HL-60 (cell line): ENCODE data around the gene DPPA2.

Source experiments
- DNase-seq, 2 experiments: peaks; one replicate each; pipeline ENCODE4 v3.0.0-alpha.2; 2010 to 2020; ENCODE audit warnings: low read depth in 1 of 2, low spot score in 1 of 2
- H3K27ac ChIP-seq: fragments of 250-450 bp; sonication (Bioruptor Pico); replicated peaks from 2 replicates; pipeline ENCODE4 v1.5.1; 2020; ENCODE audit warnings: mild to moderate bottlenecking, moderate library complexity
- H3K27me3 ChIP-seq: fragments of 250-450 bp; sonication (Bioruptor Pico); 2 replicates; pipeline ENCODE4 v1.5.1; 2021; ENCODE audit warnings: mild to moderate bottlenecking, moderate library complexity; ENCODE audit not compliant: insufficient read depth, poor library complexity, severe bottlenecking
- H3K4me3 ChIP-seq: replicated peaks from 2 replicates; pipeline ENCODE4 v1.5.1; 2011; ENCODE audit warnings: mild to moderate bottlenecking, control low read depth, low read length; ENCODE audit not compliant: insufficient read depth
- GABPA ChIP-seq: IDR thresholded peaks from 2 replicates; pipeline ENCODE4 v1.6.1; 2012; ENCODE audit warnings: low read depth
- POLR2AphosphoS5 ChIP-seq: IDR thresholded peaks from 2 replicates; pipeline ENCODE4 v1.6.1; 2012; ENCODE audit warnings: low read depth
- SPI1 ChIP-seq: IDR thresholded peaks from 2 replicates; pipeline ENCODE4 v1.6.1; 2012; ENCODE audit warnings: low read depth, mild to moderate bottlenecking, borderline replicate concordance
- TF ChIP-seq, protein P1 (sequence below): IDR thresholded peaks from 2 replicates; pipeline ENCODE4 v1.6.1; 2012; ENCODE audit warnings: low read depth; ENCODE audit not compliant: insufficient replicate concordance
- TF ChIP-seq, protein P2 (sequence below): IDR thresholded peaks from one replicate; pipeline ENCODE4 v1.5.1; 2011; ENCODE audit warnings: low read length, control low read depth, inconsistent platforms; ENCODE audit not compliant: insufficient read depth

DPPA2 gene

DNA sequence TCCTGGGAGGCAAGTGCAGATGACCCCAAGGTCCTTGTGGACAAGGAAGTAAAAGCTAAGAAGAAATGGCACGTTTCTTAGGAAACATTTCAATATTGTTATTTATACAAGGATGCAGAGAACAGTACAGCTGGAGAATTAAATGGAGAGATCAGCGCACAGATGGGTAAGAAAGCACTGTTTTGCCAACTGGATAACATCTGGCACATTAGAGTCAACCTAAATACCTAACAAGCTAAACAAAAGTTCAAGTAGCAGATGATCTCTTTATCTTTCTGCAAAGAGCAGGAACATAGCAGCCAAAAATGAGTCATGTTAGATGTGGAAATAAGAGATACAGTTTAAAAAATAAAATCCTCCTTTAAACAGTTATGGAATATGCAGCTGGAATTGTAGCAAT is 36.7 kb upstream of the DPPA2 start:
- Histone ChIP-seq H3K27ac (no peak overlapping the region), H3K4me3 (no peak overlapping the region), H3K27me3 (no peaks in the 10 kb centered on the region)
- no peak for DNase-seq
- TF ChIP-seq POLR2AphosphoS5 (no peak), SPI1 (no peak), GABPA (no peak)
- TF ChIP-seq, protein P1, sequence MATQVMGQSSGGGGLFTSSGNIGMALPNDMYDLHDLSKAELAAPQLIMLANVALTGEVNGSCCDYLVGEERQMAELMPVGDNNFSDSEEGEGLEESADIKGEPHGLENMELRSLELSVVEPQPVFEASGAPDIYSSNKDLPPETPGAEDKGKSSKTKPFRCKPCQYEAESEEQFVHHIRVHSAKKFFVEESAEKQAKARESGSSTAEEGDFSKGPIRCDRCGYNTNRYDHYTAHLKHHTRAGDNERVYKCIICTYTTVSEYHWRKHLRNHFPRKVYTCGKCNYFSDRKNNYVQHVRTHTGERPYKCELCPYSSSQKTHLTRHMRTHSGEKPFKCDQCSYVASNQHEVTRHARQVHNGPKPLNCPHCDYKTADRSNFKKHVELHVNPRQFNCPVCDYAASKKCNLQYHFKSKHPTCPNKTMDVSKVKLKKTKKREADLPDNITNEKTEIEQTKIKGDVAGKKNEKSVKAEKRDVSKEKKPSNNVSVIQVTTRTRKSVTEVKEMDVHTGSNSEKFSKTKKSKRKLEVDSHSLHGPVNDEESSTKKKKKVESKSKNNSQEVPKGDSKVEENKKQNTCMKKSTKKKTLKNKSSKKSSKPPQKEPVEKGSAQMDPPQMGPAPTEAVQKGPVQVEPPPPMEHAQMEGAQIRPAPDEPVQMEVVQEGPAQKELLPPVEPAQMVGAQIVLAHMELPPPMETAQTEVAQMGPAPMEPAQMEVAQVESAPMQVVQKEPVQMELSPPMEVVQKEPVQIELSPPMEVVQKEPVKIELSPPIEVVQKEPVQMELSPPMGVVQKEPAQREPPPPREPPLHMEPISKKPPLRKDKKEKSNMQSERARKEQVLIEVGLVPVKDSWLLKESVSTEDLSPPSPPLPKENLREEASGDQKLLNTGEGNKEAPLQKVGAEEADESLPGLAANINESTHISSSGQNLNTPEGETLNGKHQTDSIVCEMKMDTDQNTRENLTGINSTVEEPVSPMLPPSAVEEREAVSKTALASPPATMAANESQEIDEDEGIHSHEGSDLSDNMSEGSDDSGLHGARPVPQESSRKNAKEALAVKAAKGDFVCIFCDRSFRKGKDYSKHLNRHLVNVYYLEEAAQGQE = no peak
- TF ChIP-seq, protein P2, sequence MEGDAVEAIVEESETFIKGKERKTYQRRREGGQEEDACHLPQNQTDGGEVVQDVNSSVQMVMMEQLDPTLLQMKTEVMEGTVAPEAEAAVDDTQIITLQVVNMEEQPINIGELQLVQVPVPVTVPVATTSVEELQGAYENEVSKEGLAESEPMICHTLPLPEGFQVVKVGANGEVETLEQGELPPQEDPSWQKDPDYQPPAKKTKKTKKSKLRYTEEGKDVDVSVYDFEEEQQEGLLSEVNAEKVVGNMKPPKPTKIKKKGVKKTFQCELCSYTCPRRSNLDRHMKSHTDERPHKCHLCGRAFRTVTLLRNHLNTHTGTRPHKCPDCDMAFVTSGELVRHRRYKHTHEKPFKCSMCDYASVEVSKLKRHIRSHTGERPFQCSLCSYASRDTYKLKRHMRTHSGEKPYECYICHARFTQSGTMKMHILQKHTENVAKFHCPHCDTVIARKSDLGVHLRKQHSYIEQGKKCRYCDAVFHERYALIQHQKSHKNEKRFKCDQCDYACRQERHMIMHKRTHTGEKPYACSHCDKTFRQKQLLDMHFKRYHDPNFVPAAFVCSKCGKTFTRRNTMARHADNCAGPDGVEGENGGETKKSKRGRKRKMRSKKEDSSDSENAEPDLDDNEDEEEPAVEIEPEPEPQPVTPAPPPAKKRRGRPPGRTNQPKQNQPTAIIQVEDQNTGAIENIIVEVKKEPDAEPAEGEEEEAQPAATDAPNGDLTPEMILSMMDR = no peak

DNA sequence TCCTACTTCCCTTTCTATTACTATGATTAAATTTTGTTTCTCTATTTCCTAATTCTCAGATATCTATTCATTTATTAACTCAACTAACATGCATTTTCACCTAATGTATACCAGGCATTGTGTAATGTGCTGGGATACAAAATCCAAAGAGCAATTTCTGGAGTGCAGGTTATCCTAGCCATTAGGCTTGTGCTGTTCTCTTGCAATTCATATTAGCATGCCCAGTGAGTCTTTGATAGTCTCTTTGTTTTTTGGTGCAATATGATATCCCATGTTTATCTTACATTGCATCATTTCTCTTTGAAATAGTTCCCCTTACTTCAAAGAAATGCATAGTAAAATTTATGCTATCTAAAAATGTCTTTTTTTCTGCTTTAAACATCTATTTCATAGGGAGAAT is 34.9 kb upstream of the DPPA2 start:
- no peak overlapping the region for H3K4me3 ChIP-seq
- H3K27me3 ChIP-seq = no peaks in the 10 kb centered on the region
- DNase-seq = no peak
- no peak for TF ChIP-seq POLR2AphosphoS5
- TF ChIP-seq GABPA = no peak
- TF ChIP-seq, protein P1 = no peak
- no peak for TF ChIP-seq SPI1
- TF ChIP-seq, protein P2 = no peak
- H3K27ac ChIP-seq = no peak overlapping the region

DNA sequence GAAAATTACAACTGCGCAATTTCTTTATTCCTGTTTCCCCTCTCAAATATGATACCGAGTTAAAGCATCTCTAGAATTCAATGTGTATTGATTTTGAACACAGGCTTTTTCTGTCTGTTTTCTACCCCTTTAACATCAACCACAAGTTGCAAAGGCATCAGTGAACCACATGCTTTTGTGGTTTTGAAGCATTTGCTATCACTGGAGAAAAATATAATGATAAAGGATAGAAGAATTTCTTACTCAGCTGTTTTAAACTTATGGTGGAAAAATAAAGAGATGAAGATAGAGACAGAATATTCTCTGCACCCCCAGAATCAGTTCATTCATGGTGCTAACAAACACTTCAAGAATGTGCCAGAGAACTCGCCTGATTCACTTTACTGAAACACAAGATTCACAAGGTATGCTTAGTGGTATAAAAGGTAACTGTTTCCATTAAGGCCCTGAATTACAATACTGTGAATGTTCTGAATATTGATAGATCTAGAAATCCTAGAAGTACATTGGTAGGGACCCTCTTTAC is 30.5 kb upstream of the DPPA2 start:
- Histone ChIP-seq H3K27me3 (no peaks in the 10 kb centered on the region), H3K4me3 (no peak overlapping the region), H3K27ac (no peak overlapping the region)
- no peak for DNase-seq
- TF ChIP-seq POLR2AphosphoS5 (no peak), SPI1 (no peak)
- TF ChIP-seq, protein P2 = no peak

DNA sequence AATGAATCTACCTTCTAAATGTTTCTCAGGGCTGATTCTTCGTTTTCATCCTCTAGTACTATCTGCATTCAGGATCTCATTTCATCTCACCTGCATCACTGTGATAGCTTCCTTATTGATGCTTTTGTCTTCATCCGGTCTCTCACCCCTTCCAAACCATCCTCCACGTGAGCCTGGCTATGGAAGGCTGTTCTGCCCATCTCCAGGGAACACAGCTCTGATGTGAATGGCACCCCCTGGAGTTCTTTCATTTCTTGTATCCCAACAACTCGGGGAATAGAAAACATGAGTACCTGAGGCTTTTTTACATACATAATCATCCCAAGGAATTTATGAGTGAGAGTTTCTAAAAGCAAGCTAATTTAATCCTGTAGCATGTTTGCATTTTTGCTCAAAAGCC is 29.8 kb upstream of the DPPA2 start:
- TF ChIP-seq, protein P2 = no peak
- TF ChIP-seq SPI1 (no peak), POLR2AphosphoS5 (no peak), GABPA (no peak)
- TF ChIP-seq, protein P1 = no peak
- no peak overlapping the region for H3K27ac ChIP-seq
- no peaks in the 10 kb centered on the region for H3K27me3 ChIP-seq
- DNase-seq = no peak
- no peak overlapping the region for H3K4me3 ChIP-seq
